ENCODE results near the gene FAM120AOS.

FAM120AOS gene

DNA sequence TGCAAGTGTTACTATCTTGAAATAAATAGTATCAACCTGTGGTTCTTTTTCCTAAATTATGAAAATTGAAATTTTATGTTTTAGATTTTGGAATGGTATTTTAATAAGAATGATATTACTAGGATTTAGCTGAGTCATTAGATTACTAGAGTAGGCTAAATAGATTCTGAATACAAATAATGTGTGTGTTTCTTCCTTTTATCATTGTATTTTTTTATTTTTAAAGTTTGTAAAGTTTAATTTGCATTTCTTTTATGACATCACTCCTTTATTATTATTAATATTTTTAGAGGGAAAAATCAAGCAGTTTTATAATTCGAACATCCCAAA is 8.0 kb upstream of the FAM120AOS start:
- H3K27ac ChIP-seq (ENCODE audit: insufficient read depth, low read length, poor library complexity, severe bottlenecking): no peak overlapping the region
- H3K4me1 ChIP-seq (ENCODE audit: control insufficient read depth, insufficient read depth, low read length, poor library complexity, severe bottlenecking): peaks cover 30% of the 10 kb centered on the region
- no peak overlapping the region for H3K4me3 ChIP-seq (ENCODE audit: insufficient read depth, low read depth, low read length, poor library complexity, severe bottlenecking)
- no peak for DNase-seq
- H3K27me3 ChIP-seq (replicated peaks; ENCODE audit: control insufficient read depth, insufficient read depth, low read length, poor library complexity, severe bottlenecking): no peaks in the 10 kb centered on the region
- no peaks in the 10 kb centered on the region for H3K9me3 ChIP-seq (ENCODE audit: control insufficient read depth, low read length)
- no peaks in the 10 kb centered on the region for H3K36me3 ChIP-seq (ENCODE audit: control insufficient read depth, insufficient read depth, low read length)

DNA sequence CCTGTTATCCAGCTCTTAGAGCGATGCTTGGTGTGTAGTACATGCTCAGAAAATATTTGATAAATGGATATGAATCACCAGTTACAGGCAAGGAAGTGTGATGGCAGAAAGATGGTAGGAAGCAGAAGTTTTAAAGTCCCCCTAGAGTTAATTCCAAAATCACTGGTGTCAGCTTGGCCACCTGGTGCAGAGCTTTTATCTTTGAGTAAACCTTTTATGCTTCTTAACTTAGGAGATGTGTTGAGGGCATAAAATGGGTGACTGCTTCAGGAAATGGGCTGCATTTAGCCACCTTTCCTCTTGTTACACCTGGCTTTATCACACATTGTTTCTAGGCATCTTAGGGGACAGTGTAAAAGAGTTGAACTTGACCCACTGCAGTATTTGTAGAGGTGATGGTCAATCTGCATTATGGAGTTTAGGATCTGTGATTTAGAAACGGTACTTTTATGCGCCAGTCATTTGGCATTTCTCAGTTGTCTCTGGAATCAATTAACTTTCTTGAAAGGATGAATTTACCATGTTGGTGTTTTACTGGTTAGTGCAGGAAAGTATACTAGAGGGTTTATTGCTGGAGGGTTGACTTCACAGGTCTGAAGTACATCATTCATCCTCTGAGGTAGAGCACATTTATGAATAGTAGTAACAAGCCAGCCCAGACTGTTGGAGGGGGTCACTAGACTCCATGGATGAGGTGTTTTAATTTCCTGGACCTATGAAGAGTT is 7.5 kb upstream of the FAM120AOS start:
- H3K27ac ChIP-seq (ENCODE audit: insufficient read depth, low read length, poor library complexity, severe bottlenecking): no peak overlapping the region
- DNase-seq: no peak
- H3K4me3 ChIP-seq (ENCODE audit: insufficient read depth, low read depth, low read length, poor library complexity, severe bottlenecking): no peak overlapping the region
- peaks cover 25% of the 10 kb centered on the region for H3K4me1 ChIP-seq (ENCODE audit: control insufficient read depth, insufficient read depth, low read length, poor library complexity, severe bottlenecking)
- no peaks in the 10 kb centered on the region for H3K36me3 ChIP-seq (ENCODE audit: control insufficient read depth, insufficient read depth, low read length)
- H3K27me3 ChIP-seq (replicated peaks; ENCODE audit: control insufficient read depth, insufficient read depth, low read length, poor library complexity, severe bottlenecking): no peaks in the 10 kb centered on the region
- H3K9me3 ChIP-seq (ENCODE audit: control insufficient read depth, low read length): no peaks in the 10 kb centered on the region

DNA sequence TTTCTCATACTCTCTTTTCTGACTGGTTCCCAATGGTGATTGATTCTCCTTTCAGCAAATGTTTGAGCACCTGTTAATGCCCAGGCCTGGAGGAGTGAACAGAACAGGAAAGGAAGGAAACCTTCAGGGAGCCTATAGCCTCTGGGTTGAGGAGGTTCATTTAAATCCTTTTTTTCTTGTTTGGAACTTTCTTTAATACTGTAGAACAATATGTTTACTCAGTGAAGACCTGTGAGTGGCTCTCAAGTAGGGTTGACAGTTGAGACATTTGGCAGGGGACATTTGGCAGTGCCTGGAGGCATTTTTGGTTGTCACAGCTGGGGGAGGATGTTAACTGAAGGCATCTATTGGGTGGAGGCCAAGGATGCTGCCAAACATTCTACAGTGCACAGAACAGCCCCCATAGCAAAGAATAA is 6.1 kb upstream of the FAM120AOS start:
- Histone ChIP-seq H3K4me1 (ENCODE audit: control insufficient read depth, insufficient read depth, low read length, poor library complexity, severe bottlenecking) (peaks cover 16% of the 10 kb centered on the region), H3K27ac (ENCODE audit: insufficient read depth, low read length, poor library complexity, severe bottlenecking) (peak overlapping the region; percentile 11), H3K27me3 (replicated peaks; ENCODE audit: control insufficient read depth, insufficient read depth, low read length, poor library complexity, severe bottlenecking) (no peaks in the 10 kb centered on the region), H3K36me3 (ENCODE audit: control insufficient read depth, insufficient read depth, low read length) (no peaks in the 10 kb centered on the region), H3K9me3 (ENCODE audit: control insufficient read depth, low read length) (no peaks in the 10 kb centered on the region), H3K4me3 (ENCODE audit: insufficient read depth, low read depth, low read length, poor library complexity, severe bottlenecking) (no peak overlapping the region)
- DNase-seq: no peak

DNA sequence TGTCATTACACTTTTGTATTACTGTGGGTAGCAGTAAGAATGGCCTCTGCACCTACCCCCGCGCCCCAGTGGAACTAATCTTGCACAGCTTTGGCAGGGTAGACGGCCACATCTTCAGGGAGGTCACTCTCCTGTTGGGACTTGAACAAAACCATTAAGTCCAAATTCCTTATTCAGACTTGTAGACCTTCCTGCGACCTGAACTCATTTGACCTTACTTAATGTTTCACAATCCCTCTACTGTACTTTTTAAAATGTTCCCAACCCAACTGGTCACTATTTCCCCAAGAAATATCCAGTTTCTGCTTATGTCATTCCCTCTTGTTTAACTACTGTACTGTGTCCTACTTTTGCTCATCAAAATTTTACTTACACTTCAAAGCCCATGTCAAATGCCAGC is 5.3 kb upstream of the FAM120AOS start:
- H3K4me1 ChIP-seq (ENCODE audit: control insufficient read depth, insufficient read depth, low read length, poor library complexity, severe bottlenecking): peaks cover 14% of the 10 kb centered on the region
- H3K27ac ChIP-seq (ENCODE audit: insufficient read depth, low read length, poor library complexity, severe bottlenecking): peak overlapping the region; percentile 11

DNA sequence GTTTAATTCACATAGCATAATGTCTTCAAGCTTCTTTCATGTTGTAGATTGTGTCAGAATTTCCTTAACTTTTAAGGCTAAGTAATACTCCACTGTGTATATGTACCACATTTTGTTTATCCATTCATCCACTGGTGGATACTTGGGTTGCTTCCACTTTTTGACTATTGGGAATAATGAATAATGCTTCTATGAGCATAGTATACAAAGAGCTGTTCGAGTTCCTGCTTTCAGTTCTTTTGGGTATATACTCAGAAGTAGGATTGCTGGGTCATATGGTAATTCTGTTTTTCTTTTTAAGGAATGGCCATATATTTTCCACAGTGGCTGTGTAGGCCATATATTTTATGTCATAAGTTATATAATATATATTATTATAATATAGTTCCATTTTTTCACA is 3.6 kb upstream of the FAM120AOS start:
- no peak for DNase-seq
- Histone ChIP-seq H3K36me3 (ENCODE audit: control insufficient read depth, insufficient read depth, low read length) (no peaks in the 10 kb centered on the region), H3K4me1 (ENCODE audit: control insufficient read depth, insufficient read depth, low read length, poor library complexity, severe bottlenecking) (peaks cover 13% of the 10 kb centered on the region), H3K9me3 (ENCODE audit: control insufficient read depth, low read length) (no peaks in the 10 kb centered on the region), H3K27me3 (replicated peaks; ENCODE audit: control insufficient read depth, insufficient read depth, low read length, poor library complexity, severe bottlenecking) (no peaks in the 10 kb centered on the region), H3K27ac (ENCODE audit: insufficient read depth, low read length, poor library complexity, severe bottlenecking) (peak overlapping the region; percentile 25), H3K4me3 (ENCODE audit: insufficient read depth, low read depth, low read length, poor library complexity, severe bottlenecking) (no peak overlapping the region)

More for the DNA sequence above, 5.3 kb upstream of the FAM120AOS start:
- Histone ChIP-seq H3K36me3 (ENCODE audit: control insufficient read depth, insufficient read depth, low read length) (no peaks in the 10 kb centered on the region), H3K27me3 (replicated peaks; ENCODE audit: control insufficient read depth, insufficient read depth, low read length, poor library complexity, severe bottlenecking) (no peaks in the 10 kb centered on the region), H3K9me3 (ENCODE audit: control insufficient read depth, low read length) (no peaks in the 10 kb centered on the region), H3K4me3 (ENCODE audit: insufficient read depth, low read depth, low read length, poor library complexity, severe bottlenecking) (no peak overlapping the region)
- DNase-seq: no peak

DNA sequence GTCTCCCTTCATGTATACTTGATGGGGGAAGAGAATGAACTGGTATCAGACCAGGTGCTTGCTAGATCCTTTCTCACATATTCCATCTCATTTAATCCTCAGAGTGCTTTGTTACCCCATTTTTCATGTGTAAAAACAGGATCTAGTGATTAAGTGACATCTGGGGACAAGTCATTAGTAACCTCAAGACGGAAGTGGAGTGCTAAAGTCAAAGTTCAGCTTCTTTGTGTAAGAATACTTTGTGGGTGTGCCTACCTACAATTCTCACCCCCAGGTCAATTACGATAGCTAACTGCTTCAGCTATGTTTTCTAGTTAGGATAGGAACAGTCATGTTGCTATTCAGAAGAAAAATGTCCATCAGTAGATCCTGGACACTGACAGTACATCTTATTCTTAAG is 3.1 kb upstream of the FAM120AOS start:
- Histone ChIP-seq H3K27me3 (replicated peaks; ENCODE audit: control insufficient read depth, insufficient read depth, low read length, poor library complexity, severe bottlenecking) (no peaks in the 10 kb centered on the region), H3K27ac (ENCODE audit: insufficient read depth, low read length, poor library complexity, severe bottlenecking) (peak overlapping the region; percentile 25), H3K4me1 (ENCODE audit: control insufficient read depth, insufficient read depth, low read length, poor library complexity, severe bottlenecking) (peaks cover 13% of the 10 kb centered on the region), H3K36me3 (ENCODE audit: control insufficient read depth, insufficient read depth, low read length) (no peaks in the 10 kb centered on the region), H3K4me3 (ENCODE audit: insufficient read depth, low read depth, low read length, poor library complexity, severe bottlenecking) (no peak overlapping the region), H3K9me3 (ENCODE audit: control insufficient read depth, low read length) (no peaks in the 10 kb centered on the region)
- no peak for DNase-seq

DNA sequence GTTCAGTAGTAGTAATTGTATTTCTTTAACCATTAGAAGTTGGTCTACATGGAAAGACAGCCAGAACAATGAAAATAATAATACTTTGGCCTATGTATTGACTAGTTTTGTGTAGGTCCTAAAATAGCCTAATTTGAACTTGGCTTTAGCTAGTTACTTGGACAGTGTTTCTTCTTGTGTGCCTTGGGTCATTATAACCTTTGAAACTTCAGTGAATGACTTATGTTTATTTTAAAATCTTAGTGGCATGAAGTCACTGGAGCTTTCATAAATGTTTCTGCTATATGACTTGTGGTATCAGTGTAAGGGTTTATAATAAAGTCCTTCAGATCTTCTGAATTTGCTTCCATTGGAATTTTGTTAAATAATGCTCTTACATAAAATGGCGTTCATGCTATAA is 2.6 kb upstream of the FAM120AOS start:
- Histone ChIP-seq H3K36me3 (ENCODE audit: control insufficient read depth, insufficient read depth, low read length) (no peaks in the 10 kb centered on the region), H3K27me3 (replicated peaks; ENCODE audit: control insufficient read depth, insufficient read depth, low read length, poor library complexity, severe bottlenecking) (no peaks in the 10 kb centered on the region), H3K4me1 (ENCODE audit: control insufficient read depth, insufficient read depth, low read length, poor library complexity, severe bottlenecking) (peaks cover 13% of the 10 kb centered on the region), H3K9me3 (ENCODE audit: control insufficient read depth, low read length) (no peaks in the 10 kb centered on the region), H3K27ac (ENCODE audit: insufficient read depth, low read length, poor library complexity, severe bottlenecking) (no peak overlapping the region), H3K4me3 (ENCODE audit: insufficient read depth, low read depth, low read length, poor library complexity, severe bottlenecking) (no peak overlapping the region)
- no peak for DNase-seq

DNA sequence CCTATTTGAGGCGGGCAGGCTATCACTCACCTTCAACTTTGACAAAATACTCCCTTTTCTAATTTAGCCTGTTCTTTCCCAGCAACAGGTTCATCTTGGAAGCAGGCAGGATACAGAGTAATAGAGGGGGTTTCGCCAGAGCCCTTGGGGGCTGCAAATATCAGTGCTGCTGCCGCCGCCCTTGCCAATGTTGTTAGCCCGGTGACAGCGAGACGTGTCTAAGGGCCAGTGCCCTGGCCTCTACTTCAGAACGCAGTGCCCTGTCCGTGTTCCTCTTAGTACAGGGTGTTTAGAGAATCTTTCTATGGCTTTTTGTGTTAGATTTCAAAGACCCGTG is 703 bp downstream of the FAM120AOS start:
- Histone ChIP-seq H3K27ac (ENCODE audit: insufficient read depth, low read length, poor library complexity, severe bottlenecking) (peak overlapping the region; percentile 72), H3K36me3 (ENCODE audit: control insufficient read depth, insufficient read depth, low read length) (peaks cover 7% of the 10 kb centered on the region), H3K27me3 (replicated peaks; ENCODE audit: control insufficient read depth, insufficient read depth, low read length, poor library complexity, severe bottlenecking) (no peaks in the 10 kb centered on the region), H3K9me3 (ENCODE audit: control insufficient read depth, low read length) (no peaks in the 10 kb centered on the region), H3K4me3 (ENCODE audit: insufficient read depth, low read depth, low read length, poor library complexity, severe bottlenecking) (peak overlapping the region; percentile 77), H3K4me1 (ENCODE audit: control insufficient read depth, insufficient read depth, low read length, poor library complexity, severe bottlenecking) (peaks cover 12% of the 10 kb centered on the region)
- peak in 1 of 3 donors; percentile 12 for DNase-seq

DNA sequence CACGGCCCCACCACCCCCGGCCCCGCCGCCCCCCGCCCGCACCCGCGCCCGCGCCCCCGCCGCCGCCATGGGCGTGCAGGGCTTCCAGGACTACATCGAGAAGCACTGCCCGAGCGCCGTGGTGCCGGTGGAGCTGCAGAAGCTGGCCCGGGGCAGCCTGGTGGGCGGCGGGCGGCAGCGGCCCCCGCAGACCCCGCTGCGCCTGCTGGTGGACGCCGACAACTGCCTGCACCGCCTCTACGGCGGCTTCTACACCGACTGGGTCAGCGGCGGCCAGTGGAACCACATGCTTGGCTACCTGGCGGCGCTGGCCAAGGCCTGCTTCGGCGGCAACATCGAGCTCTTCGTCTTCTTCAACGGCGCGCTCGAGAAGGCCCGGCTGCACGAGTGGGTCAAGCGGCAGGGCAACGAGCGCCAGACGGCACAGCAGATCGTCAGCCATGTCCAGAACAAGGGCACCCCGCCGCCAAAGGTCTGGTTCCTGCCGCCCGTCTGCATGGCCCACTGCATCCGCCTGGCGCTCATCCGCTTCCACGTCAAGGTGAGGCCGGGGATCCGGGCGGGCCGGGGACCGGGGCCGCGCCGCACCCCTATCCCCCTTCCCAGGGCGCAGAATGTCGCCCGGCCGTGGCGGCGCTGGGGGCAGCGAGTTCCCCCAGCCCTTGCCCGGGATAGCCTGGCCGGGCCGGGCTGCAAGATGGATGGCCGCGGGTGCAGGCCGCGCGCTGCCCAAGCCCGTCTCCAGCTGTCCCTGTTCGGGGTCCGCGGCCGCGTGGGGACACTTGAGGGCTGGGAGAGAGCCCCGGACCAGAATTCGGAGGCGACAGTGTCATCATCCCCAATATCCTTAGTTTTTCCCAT is 1.3 kb downstream of the FAM120AOS start:
- Histone ChIP-seq H3K4me1 (ENCODE audit: control insufficient read depth, insufficient read depth, low read length, poor library complexity, severe bottlenecking) (peaks cover 12% of the 10 kb centered on the region), H3K4me3 (ENCODE audit: insufficient read depth, low read depth, low read length, poor library complexity, severe bottlenecking) (peak overlapping the region; percentile 77)
- peak; percentile 14 to 29 (median 19) for DNase-seq

More for the DNA sequence above, 1.3 kb downstream of the FAM120AOS start:
- Histone ChIP-seq H3K9me3 (ENCODE audit: control insufficient read depth, low read length) (no peaks in the 10 kb centered on the region), H3K27me3 (replicated peaks; ENCODE audit: control insufficient read depth, insufficient read depth, low read length, poor library complexity, severe bottlenecking) (no peaks in the 10 kb centered on the region), H3K27ac (ENCODE audit: insufficient read depth, low read length, poor library complexity, severe bottlenecking) (peak overlapping the region; percentile 72), H3K36me3 (ENCODE audit: control insufficient read depth, insufficient read depth, low read length) (peaks cover 13% of the 10 kb centered on the region)

All from effector memory CD4-positive, alpha-beta T cell (primary cell).